GM11168 (cell line): ENCODE results near the gene CTU1.

Experiments
- in situ Hi-C: fragments of 300-500 bp; cut with MboI; formaldehyde crosslinking; loops from one replicate; pipeline ENCODE4 v1.12.0; 2022; ENCODE audit warnings: low sequenced_read_pairs; ENCODE audit not compliant: unreplicated experiment

The CTU1 gene

GRCh38 chr19:51086153-51086850, 21.9 kb downstream of the CTU1 start:
- in situ Hi-C loops, result no loop called here

GRCh38 chr19:51084505-51084904, 23.7 kb downstream of the CTU1 start:
- in situ Hi-C loops, result no loop called here

- in situ Hi-C loops, result no loop called here
These were observed 24.4 kb downstream of the CTU1 start for GRCh38 chr19:51083783-51084182.

- in situ Hi-C loops, result no loop called here
These were observed 25.0 kb downstream of the CTU1 start for GRCh38 chr19:51083181-51083580.

- in situ Hi-C loops, result no loop called here
These were observed 25.6 kb downstream of the CTU1 start, which contains the start of gene KLK14 for GRCh38 chr19:51082611-51083010. Gene KLK14 (minus strand): TSS chr19:51082887. CDS start chr19:51082614, 273 bp downstream.

GRCh38 chr19:51081476-51081875, 26.7 kb downstream of the CTU1 start:
- in situ Hi-C loops, result no loop called here

- in situ Hi-C loops, result no loop called here
These were observed 28.6 kb downstream of the CTU1 start for GRCh38 chr19:51079481-51080110.

GRCh38 chr19:51078731-51079130, 29.5 kb downstream of the CTU1 start:
- in situ Hi-C loops, result no loop called here

GRCh38 chr19:51078104-51078503, 30.1 kb downstream of the CTU1 start:
- in situ Hi-C loops, result no loop called here

GRCh38 chr19:51076631-51077213, 31.5 kb downstream of the CTU1 start:
- in situ Hi-C loops, result no loop called here

GRCh38 chr19:51075998-51076397, 32.2 kb downstream of the CTU1 start:
- in situ Hi-C loops, result no loop called here

GRCh38 chr19:51071095-51071405, 37.2 kb downstream of the CTU1 start:
- in situ Hi-C loops, result no loop called here

- in situ Hi-C loops, result no loop called here
These were observed 37.7 kb downstream of the CTU1 start for GRCh38 chr19:51070334-51071094.

- in situ Hi-C loops, result no loop called here
These were observed 41.6 kb downstream of the CTU1 start for GRCh38 chr19:51066393-51067186.

- in situ Hi-C loops, result no loop called here
These were observed 42.8 kb downstream of the CTU1 start for GRCh38 chr19:51065221-51065960.

- in situ Hi-C loops, result no loop called here
These were observed 43.5 kb downstream of the CTU1 start, which contains the start of gene KLK13 for GRCh38 chr19:51064534-51065220. Gene KLK13 (minus strand): TSS chr19:51065092. CDS start chr19:51065067, 25 bp downstream.

- in situ Hi-C loops, result no loop called here
These were observed 44.5 kb downstream of the CTU1 start for GRCh38 chr19:51063664-51064063.

GRCh38 chr19:51060973-51061372, 47.2 kb downstream of the CTU1 start:
- in situ Hi-C loops, result no loop called here

GRCh38 chr19:51060336-51060735, 47.9 kb downstream of the CTU1 start:
- in situ Hi-C loops, result no loop called here
